ENCODE results near the gene ROBO2.
A peak's percentile ranks its signal among the peaks of the same experiment; 100 is the strongest.

ROBO2 gene

DNA sequence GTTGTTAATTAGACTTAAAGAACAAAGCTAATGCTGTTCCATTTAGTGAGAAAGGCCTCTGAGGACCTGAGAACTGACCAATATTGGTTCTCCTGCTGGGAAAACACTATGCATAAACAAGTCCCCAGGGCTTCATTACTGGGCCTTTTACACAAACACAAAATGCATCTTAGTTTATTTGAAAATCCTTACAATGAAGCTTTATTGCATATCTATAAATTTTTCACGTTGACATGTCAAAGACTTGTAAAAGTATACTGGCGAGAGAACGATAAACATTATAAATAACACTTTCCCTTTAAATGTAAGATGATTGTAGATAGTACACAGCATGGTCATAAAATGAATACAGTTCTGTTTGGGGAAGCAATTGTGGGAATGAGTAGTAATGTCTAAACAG, 151.7 kb downstream of the ROBO2 start:
- no peak for DNase-seq

DNA sequence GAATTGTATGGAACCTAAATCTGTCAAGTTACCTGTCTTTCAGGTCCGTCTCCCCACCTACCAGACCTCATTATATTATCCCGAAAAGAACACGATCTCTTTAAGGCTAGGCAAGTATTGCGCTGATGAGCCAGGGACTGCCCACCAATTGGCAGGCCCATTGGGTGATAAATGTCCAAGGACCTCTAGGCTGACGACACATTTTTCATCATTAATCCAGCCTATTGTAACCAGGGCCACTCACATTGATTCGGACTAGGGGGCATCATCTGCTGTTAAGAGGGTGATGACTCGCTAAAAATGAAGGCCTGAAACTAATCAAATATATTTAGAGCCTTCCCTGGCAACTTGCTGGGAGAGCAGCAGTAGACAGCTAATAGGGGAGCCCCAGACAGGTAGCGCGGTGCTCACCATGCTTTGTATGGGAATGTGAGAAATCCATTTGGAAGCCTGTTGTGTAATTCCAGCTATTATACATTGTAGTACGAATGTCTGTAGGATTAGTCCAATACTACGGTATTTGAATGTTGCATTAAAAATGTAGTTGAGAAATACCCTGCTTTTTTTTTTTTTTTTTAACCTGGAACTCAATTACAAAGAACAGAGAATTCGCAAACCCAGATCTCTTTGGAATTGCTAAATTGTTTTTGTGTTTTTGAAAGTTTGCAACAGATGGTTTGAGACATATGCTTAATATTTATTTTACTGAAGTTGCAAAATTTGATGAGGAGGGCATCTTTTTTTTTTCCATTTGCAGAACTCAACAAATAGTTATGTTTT, 156.1 kb downstream of the ROBO2 start:
- DNase-seq: no peak

DNA sequence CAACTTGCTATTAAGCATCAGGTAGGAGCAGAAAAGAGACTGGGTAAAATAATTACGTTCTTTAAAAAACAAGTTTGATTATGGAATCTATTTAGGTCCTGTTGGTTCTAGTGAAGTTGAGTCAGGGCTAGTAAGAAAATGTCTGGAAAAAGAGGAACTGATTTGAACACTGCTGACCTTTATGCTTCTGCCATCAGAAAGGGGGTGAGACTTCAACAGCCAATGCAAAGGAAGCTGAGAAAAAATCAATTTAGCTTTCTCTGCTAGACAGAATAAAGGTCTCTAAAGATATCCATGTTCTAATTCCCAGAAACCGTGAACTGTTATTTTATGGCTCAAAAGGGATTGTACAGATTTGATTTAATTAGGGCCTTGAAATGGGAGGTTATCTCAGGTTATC, 157.5 kb downstream of the ROBO2 start:
- no peak for DNase-seq

DNA sequence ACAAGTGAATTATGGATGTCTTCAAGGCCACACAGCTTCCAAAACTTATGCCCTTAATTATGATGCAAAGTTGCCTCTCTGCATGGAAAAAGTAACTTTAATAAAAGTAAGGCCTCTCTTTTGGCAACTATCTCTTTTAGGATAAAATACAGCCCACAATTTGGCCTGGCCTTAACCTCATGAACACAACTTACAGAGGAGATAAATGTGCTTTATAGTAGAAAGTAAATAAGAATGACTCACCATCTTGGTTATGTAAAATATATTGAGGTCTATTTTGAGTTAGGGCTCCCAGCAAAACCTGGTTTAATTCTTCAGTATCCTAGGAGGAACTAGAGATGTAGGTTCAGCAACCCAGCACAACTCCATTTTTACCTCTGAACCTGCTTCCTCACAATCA, 164.0 kb downstream of the ROBO2 start:
- no peak for DNase-seq

DNA sequence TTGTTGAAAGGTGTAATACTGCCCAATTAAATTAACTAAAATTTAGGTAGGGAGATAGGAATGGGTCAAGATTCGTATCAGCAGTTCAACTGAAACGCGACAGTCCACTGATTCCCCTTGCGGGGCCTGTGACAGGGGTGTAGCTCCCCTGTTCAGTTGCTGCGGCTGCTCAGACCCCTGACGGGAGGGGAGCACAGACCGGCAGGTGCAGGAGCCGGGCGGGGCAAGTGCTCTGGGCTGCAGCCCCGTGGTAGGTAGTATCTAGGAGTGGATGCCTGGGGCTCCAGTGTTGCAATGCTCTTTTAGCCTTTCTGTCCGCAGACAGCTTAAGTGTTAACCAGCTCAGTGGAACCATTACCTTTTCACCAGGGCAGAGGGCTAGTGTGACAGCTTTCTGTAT, 164.9 kb downstream of the ROBO2 start:
- no peak for DNase-seq

DNA sequence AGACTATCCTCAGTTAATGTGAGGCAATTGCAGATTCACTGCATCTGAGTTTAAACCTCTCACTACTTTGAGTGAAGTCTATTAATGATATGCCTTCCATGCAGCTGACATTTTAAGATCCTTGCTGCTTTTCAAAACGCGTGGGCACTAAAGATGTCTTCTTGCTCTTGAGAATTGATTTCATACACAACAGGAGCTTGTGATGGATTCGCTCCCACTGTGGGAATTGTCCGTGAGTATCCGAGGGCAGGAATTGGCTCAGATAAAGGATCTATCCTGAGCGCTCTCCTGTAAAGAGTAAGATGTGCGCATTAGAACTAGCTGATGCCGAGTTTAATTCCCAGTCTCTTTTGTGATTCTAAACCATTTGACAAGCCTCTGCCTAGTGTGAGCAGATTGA, 167.9 kb downstream of the ROBO2 start:
- DNase-seq: no peak

DNA sequence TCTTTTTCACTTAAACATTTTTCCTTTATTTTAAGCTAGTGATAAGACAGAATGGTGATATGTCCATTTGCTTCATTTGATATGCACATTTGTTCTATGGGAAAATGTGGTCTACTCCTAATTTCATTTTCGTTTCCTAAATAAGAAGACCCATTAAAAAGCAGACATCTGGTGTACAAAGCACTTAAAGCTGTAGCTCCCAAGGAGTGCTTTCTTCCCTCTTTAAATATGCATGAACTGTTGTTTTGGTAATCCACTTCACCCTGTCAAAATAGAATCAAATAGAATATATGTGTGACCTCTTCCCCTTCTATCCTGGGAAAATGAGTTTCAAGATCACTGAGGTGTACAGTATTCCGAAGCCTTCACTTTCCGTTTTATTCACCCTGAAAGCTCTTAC, 182.8 kb downstream of the ROBO2 start:
- no peak for DNase-seq

DNA sequence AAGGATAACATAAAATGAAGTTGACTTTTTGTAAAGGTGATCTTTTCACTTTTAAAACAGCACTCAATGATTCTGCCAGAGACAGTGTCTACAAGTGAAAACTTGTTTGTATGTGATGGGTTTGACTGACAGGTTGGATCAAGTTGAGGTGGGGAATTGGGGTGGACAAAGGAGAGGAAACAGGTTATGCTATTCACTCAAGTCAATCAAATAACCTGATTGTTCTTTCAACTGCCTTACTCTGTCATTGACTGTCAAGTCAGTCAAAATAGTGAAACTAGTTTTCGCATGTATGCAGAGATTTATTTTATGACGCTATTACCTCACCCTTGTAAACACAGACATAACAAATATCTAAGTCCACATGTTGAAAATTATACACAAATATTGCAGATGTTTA, 187.7 kb downstream of the ROBO2 start:
- DNase-seq: no peak

DNA sequence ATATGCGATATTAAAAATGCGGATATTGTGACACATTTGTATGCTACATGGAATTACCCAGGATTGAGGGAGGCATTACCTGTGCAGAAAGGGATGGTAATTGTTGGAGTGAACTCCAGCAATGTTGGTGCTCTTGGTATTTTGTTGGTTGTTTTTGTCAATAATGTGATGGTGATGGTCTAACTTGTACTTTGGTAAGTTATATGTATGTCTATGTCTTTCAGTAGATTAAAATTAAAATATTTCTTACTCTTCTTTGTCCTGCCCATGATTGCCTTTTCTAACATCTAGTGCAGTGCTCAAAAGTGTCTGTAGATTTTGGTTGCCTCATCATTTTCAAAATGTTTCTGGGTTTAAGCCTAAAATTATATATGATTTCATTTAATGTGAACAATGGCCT, 192.7 kb downstream of the ROBO2 start:
- no peak for DNase-seq

DNA sequence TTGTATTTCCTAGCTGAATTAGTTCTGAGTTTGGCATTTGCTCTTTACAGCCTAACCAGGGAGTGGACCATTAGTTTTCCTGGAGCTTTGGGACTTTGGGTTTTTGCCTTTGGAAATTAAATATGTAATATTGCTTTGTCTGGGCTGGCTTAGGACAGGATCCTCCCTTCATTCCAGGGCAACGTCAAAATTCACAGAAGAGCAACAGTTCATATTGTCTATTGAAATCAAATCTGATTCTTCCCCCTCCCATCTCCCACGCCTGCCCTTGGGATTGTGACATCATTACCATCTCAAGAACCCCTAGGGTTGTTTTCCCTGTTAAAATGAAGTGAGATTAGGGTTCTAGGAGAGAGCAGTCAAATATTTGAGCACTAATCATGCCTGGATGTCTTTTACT, 194.1 kb downstream of the ROBO2 start:
- no peak for DNase-seq

DNA sequence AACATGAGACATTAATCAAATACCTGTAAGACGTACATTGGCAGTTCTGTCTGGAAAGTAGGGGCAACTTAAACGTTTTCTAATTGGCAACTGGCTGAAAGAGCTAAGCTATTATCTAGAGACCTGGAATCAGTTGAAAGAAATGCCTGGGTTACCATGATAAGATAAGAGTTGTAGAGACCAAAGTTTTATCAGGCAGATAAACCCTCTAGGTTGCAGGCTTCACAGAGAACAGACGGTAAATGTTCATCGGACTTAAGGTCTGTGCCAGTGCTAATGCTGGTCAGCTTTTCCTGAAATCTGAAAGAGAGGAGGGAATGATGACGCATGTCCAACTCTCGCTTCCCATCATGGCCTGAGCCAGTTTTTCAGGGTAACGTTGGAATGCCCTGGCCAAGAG, 196.2 kb downstream of the ROBO2 start:
- DNase-seq: no peak

DNA sequence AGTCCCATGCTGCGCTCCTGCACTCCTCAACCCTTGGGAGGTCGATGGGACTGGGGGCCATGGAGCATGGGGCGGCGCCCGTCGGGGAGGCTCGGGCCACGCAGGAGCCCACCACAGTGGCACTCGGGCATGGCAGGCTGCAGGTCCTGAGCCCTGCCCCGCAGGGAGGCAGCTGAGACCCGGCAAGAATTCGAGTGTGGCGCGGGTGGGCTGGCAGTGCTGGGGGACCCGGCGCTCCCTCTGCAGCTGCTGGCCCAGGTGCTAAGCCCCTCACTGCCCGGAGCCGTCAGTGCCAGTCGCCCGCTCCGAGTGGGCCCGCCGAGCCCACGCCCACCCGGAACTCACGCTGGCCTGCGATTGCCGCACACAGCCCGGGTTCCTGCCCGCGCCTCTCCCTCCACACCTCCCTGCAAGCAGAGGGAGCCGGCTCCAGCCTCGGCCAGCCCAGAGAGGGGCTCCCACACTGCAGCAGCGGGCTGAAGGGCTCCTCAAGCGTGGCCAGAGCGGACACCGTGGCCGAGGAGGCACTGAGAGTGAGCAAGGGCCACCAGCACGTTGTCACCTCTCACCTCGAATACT, 200.3 kb downstream of the ROBO2 start:
- DNase-seq: no peak

DNA sequence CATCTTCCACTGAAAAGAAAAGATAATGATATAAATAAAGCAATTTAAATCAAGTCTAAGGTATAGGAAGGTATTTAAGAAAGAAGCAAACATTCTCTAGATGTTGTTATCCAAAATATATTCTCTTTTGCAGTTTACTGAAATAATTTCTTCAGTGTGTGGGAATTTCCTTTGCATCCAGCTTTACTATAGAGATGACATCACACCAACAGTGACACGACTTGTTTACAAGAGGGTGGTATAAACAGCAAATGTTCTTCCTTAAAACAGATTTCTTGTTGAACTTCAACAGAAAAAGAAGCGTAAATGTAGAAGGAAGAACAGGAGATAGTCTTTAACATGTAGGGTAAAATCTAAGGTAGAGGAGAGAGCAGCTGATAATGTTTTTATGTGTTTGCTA, 202.5 kb downstream of the ROBO2 start:
- DNase-seq: no peak

DNA sequence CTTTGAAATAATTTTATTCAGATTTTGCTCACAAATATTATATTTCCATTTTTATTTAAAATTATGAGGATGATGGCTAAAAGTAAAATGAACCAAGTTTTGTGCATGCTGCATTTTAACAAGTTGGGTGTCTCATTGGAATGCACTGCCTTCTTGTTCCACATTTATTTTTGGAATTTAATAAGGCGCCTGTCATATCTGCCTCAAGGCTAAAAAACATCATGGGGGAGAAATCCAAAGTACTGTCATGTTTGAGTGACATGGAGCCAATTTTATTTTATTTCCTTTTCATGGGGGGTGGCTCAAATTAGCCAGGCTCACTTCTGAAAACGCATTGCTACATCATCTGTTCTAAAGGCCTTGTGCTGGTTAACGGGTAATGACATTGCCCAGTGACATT, 205.1 kb downstream of the ROBO2 start:
- DNase-seq: no peak

DNA sequence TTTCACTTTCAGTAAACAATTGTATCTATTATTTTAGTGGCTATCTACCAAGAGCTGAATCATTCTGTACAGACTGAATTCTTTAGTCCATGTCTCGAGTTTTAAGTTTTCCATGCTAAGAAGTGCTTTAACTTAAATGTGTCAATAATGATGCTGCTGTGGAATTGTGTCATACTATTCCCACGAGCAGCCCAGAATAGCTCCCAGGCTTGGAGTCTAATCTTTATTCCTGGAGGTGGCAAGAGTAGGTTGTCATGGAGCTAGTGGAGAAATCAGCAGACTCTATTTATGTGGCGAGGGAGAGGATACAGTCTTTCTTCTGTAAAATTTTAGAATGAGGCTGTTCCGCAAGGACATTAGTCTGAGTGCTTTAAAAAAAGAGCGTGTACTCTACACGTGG, 207.2 kb downstream of the ROBO2 start:
- DNase-seq: no peak

DNA sequence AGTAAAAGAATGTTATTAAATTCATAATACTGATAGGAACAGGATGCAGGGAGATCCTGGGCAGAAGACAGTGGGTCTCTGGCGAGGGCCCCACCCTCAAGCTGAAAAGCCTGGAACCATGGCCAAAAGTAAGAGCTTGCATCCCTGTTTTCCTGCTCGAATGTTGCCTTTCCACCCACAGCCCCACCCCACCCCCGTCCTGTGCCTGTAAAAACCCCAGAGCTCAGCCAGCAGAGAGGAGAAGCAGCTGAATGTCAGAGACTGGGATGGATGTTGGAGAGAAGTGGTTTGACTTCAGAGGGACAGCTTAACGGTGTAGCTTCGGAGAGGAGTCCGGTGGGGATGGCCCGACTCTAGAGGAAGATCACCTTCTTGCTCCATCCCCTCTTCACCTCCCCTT, 207.9 kb downstream of the ROBO2 start:
- DNase-seq: no peak

DNA sequence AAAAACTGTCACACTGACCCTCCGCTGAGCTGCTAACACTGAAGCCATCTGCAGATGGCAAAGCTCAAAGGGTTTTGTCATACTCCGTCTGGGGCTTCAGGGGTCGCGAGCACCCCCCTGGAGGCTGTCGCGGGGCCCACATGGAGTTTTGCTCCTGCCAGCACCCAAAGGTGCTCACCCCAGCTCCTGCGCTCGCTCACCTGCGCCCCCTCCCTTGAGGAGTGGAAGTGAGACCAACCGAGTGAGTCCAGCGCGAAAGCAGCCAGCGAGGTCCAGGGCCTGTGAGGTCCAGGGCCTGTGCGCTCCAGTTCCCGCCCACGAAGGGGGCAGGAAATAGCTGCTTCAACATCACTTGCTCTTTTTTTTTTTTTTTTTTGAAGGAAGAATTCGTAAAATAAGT, 208.5 kb downstream of the ROBO2 start:
- no peak for DNase-seq

DNA sequence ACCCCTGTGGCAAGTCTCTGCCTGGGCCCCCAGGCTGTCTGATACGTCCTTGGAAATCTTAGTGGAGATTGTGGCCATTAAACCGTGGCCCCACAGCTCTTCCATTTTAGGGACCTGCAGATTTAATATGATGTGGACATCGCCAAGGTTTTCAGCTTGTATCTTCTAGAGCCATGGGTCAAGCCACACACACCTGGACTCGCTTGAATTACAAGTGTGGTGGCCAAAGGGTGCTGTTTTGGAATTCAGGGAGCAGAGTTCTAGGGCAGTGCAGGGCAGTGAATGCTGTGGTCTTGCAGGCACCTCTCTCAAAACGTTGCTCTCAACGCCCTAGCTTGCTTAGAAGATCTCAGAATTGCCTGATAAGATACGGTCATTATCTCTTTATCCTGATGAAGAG, 211.2 kb downstream of the ROBO2 start:
- no peak for DNase-seq

DNA sequence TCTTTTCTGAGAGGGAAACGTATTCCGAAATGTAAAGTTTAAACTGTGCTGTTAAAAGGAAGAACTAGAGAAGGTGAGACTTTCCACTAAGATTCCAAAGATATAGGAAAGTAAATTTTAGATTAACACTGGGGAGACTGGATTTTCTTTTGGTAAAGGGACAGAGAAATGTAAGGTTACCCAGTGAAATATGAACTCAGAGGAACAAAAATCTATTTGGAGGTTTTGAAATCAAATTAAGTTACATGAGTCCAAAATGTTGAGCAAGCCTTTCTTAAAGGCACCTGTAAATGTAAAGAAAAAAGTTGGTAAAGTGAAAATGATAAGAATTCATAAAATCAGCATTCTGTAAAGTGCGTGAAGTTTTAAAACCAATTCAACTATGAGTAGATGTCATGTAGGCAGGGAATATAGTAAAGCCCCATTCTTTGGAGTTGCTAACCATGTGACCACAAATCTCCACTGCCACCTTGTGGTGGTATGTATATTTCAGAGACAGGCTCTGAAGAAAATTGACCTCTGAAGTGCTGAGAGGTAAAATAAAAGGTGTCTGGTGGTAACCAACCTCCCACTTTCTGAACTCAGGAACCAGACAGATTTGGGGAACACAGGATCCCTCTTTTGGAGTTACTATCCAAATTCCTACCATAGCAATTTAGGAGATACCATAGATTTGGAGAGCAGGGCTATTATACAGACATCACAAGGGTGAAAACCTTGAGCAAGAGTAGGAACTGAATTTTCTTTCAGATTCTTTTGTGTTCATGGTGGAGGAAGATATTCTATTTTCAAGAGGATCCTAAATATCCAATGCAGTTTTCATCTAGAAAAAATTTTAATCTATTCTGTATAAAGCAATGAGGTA, 215.3 kb downstream of the ROBO2 start:
- DNase-seq: peak; percentile 50 to 69

DNA sequence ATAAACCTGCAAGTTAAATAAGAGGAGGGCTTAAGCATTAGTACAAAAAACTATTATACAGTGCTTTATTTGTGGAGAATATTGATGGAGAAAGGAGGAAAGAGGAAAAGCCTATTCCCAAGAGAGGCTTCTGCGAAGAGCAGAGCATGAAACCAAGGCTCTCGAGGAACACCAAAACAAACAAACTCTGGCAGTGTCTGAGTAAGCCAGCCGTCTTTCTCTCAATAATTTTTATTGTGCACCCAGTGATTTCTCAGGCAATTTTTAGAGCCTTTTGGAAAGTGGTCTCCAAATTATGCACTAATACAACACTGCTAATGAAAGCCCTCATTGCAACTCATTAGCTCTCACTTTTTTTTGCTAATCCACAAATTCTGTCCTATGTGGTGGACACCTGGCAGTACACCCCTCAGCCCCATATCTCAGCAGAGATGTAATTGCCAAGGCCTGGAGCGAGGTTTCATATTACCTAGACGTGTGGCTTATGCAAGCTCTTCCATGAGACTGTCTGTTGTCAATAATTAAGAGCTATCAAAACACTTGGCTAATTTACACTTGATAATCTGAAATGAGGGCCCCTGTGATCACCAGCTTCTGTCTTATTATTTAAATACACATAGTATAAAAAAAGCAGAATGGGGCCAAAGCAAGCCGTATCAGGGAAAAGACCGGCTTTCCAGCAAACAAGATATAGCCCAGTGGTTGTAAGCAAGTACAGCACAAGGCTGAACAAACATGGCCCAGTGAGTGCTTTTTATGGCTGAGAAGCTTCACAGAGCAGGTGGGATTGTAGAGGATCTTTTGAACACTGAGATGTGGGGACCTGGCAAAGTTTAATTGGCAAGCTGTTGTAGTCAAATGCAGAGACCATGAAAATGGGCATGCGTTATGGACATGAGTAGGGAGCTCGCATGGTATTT, 216.9 kb downstream of the ROBO2 start:
- DNase-seq: peak; percentile 31 to 64

DNA sequence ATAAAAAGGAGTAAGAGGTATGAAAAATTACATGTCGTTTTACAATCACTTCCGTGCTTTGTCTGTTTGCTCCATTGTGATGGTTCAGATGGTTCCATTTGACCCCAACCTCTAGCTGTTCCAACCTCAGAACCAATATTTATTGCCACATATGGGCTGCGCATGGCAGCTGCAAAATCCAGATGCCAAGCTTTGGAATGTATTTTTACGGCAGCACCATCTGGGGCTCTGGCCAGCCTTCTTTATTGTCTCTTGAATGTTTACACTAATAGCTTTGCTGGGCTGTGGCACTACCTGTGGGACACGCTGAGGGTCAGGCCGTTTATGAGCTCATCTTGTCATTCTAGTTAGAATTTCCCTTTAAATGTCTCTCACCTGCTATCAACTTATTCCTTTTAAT, 219.8 kb downstream of the ROBO2 start:
- no peak for DNase-seq

DNA sequence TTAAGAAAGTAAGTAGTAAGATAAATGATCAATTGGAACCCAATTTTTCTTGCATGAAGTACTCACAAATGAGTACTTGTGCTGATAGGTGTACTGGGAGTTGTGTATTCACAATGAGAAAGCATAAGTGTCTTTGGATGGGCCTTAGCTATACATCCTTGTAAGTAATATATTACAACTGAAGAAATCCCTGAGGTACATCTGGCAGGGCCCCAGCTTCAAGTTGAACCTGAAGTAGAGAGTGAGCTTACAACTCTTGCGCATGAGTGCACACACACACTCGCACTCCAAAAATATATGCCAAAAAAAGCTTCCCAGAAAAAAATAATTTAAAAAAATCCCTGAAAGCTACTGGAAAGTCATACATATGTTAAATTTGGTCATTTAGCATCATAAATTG, 222.5 kb downstream of the ROBO2 start:
- no peak for DNase-seq

DNA sequence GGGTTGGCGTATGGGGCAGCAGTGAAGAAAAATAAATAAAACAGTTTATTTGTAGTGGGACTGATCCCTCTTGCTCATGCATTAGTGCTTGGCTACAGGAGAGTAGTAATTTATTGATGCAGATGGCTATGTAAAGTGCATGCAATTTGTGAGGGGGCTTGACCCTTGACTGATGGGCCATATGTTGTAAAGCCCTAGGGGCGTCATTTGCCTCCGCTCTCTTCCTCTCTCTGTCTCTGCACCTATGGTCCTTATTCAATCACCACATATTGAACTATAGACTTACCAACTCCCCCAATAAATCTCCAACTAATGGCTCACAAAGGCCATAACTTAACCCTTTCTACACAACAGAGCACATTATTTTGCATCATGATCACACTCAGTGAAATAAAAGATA, 227.7 kb downstream of the ROBO2 start:
- DNase-seq: no peak
